H1 (cell line): ENCODE results near the gene RHEB. TPM values are rescaled to one million over a fixed set of nuclear protein-coding genes. Genes with fewer than 3 reads are reported as not detected.

Source experiments
- CTCF ChIA-PET: fragments of 300-600 bp; sonication (Branson Sonifier 250); formaldehyde crosslinking; loops from one replicate; lab custom pipeline; 2021; ENCODE audit not compliant: partially characterized antibody; lab: Charles Lee
- POLR2A ChIA-PET: fragments of 300-600 bp; sonication (Branson Sonifier 250); formaldehyde crosslinking; loops from one replicate; lab custom pipeline; 2021; ENCODE audit warnings: inconsistent platforms; ENCODE audit not compliant: partially characterized antibody; lab: Charles Lee
- DNase-seq, 2 experiments: peaks; one replicate each; pipeline versions ENCODE4 v3.0.0 to v3.0.0-alpha.2; 2010 to 2022; ENCODE audit warnings: low spot score in 2 of 2, low read depth in 1 of 2, mixed read lengths in 1 of 2
- FAIRE-seq: peaks from 2 replicates; lab custom pipeline; 2011; peaks lifted over from hg19 to GRCh38; lab: Jason Lieb, UNC
- H2AFZ ChIP-seq: 2 replicates; pipeline ENCODE4 v1.8.1; 2012; ENCODE audit warnings: low read length, inconsistent platforms
- H2AK5ac ChIP-seq: 2 replicates; pipeline ENCODE4 v1.6.1; 2013; ENCODE audit warnings: low read depth, low read length
- H2BK120ac ChIP-seq: replicated peaks from 2 replicates; pipeline ENCODE3; 2013; ENCODE audit warnings: low read depth, low read length, inconsistent platforms
- H2BK12ac ChIP-seq: 2 replicates; pipeline ENCODE4 v1.6.1; 2013; ENCODE audit warnings: low read depth, low read length
- H2BK15ac ChIP-seq: 2 replicates; pipeline ENCODE4 v1.6.1; 2013; ENCODE audit warnings: low read length
- H2BK20ac ChIP-seq: 2 replicates; pipeline ENCODE4 v1.6.1; 2013; ENCODE audit warnings: low read length
- H2BK5ac ChIP-seq: 2 replicates; pipeline ENCODE4 v1.6.1; 2013; ENCODE audit warnings: low read depth, low read length
- H3K14ac ChIP-seq: 2 replicates; pipeline ENCODE4 v1.6.1; 2013; ENCODE audit warnings: inconsistent platforms; ENCODE audit not compliant: insufficient read length
- H3K18ac ChIP-seq: 2 replicates; pipeline ENCODE4 v1.6.1; 2013; ENCODE audit warnings: low read length; ENCODE audit errors: extremely low read depth
- H3K23ac ChIP-seq: 2 replicates; pipeline ENCODE4 v1.6.1; 2013; ENCODE audit warnings: inconsistent platforms; ENCODE audit not compliant: insufficient read length
- H3K23me2 ChIP-seq: 2 replicates; pipeline ENCODE4 v1.6.1; 2013; ENCODE audit warnings: low read depth, low read length
- H3K27ac ChIP-seq: 2 replicates; pipeline ENCODE4 v1.6.1; 2011; ENCODE audit warnings: low read depth, low read length, inconsistent platforms
- H3K27me3 ChIP-seq, 4 experiments: replicated peaks in 1 of 4; 1 replicate in 1 of 4; 2 replicates in 3 of 4; pipeline versions ENCODE4 v1.6.1 to v1.8.1; 2011 to 2013; ENCODE audit warnings: low read length in 3 of 4, mild to moderate bottlenecking in 3 of 4, inconsistent platforms in 2 of 4, mixed read lengths in 2 of 4, moderate library complexity in 1 of 4; ENCODE audit not compliant: control insufficient read depth in 3 of 4, insufficient read depth in 3 of 4; ENCODE audit errors: extremely low read depth in 1 of 4
- H3K36me3 ChIP-seq, 4 experiments: 2 replicates each; pipeline versions ENCODE4 v1.6.1 to v1.8.1; 2011 to 2013; ENCODE audit warnings: mild to moderate bottlenecking in 4 of 4, low read length in 3 of 4, moderate library complexity in 2 of 4, control low read depth in 1 of 4, inconsistent platforms in 1 of 4; ENCODE audit not compliant: insufficient read depth in 4 of 4, control insufficient read depth in 2 of 4
- H3K4ac ChIP-seq: replicated peaks from 2 replicates; pipeline ENCODE3; 2013; ENCODE audit warnings: low read length, low read depth, mixed read lengths, inconsistent platforms; ENCODE audit not compliant: insufficient read length
- H3K4me1 ChIP-seq, 4 experiments: replicated peaks in 1 of 4; 1 replicate in 1 of 4; 2 replicates in 3 of 4; pipeline versions ENCODE4 v1.6.1 to v1.8.1; 2011 to 2013; ENCODE audit warnings: low read length in 3 of 4, inconsistent platforms in 2 of 4, mixed read lengths in 1 of 4; ENCODE audit not compliant: insufficient read depth in 4 of 4, control insufficient read depth in 3 of 4
- H3K4me2 ChIP-seq, 2 experiments: 2 replicates each; pipeline versions ENCODE4 v1.6.1 to v1.8.1; 2011 to 2013; ENCODE audit warnings: low read depth in 2 of 2, low read length in 2 of 2, control low read depth in 1 of 2, inconsistent platforms in 1 of 2, mild to moderate bottlenecking in 1 of 2; ENCODE audit not compliant: insufficient read depth in 1 of 2
- H3K4me3 ChIP-seq, 4 experiments: fragments of 200-600, 300-600 bp in 1 of 4; sonication (generic), shearing (Covaris generic), sonication (Bioruptor Twin) in 1 of 4; 2 replicates each; pipeline versions ENCODE4 v1.5.1 to v1.8.1; 2011 to 2016; ENCODE audit warnings: low read length in 4 of 4, low read depth in 3 of 4, control low read depth in 2 of 4, inconsistent platforms in 2 of 4, mild to moderate bottlenecking in 2 of 4, mixed read lengths in 1 of 4, moderate library complexity in 1 of 4; ENCODE audit not compliant: insufficient read depth in 2 of 4; ENCODE audit errors: extremely low read depth in 1 of 4
- H3K56ac ChIP-seq: replicated peaks from 2 replicates; pipeline ENCODE3; 2013; ENCODE audit warnings: low read depth, mild to moderate bottlenecking, mixed read lengths, low read length, inconsistent platforms; ENCODE audit not compliant: insufficient read length
- H3K79me1 ChIP-seq: 2 replicates; pipeline ENCODE4 v1.6.1; 2013; ENCODE audit warnings: low read depth, low read length, control low read depth
- H3K79me2 ChIP-seq, 2 experiments: 2 replicates each; pipeline versions ENCODE4 v1.6.1 to v1.8.1; 2012 to 2013; ENCODE audit warnings: low read length in 2 of 2, mild to moderate bottlenecking in 2 of 2, inconsistent platforms in 1 of 2; ENCODE audit not compliant: insufficient read depth in 2 of 2, control insufficient read depth in 1 of 2
- H3K9ac ChIP-seq, 4 experiments: replicated peaks in 1 of 4; 1 replicate in 1 of 4; 2 replicates in 3 of 4; pipeline versions ENCODE4 v1.6.1 to v1.8.1; 2011 to 2013; ENCODE audit warnings: low read depth in 3 of 4, low read length in 3 of 4, control low read depth in 2 of 4, mild to moderate bottlenecking in 2 of 4, moderate library complexity in 2 of 4, inconsistent platforms in 1 of 4; ENCODE audit errors: extremely low read depth in 1 of 4
- H3K9me3 ChIP-seq, 2 experiments: 2 replicates each; pipeline versions ENCODE4 v1.6.1 to v1.8.1; 2012 to 2013; ENCODE audit warnings: mild to moderate bottlenecking in 2 of 2, moderate library complexity in 2 of 2, control low read depth in 1 of 2, inconsistent platforms in 1 of 2, low read depth in 1 of 2, low read length in 1 of 2, mixed read lengths in 1 of 2; ENCODE audit not compliant: insufficient read depth in 2 of 2
- H4K20me1 ChIP-seq, 2 experiments: replicated peaks in 1 of 2; 2 replicates each; pipeline versions ENCODE3 to v1.8.1; 2011 to 2013; ENCODE audit warnings: inconsistent platforms in 2 of 2, low read length in 2 of 2, mild to moderate bottlenecking in 1 of 2; ENCODE audit not compliant: insufficient read depth in 2 of 2, control insufficient read depth in 1 of 2
- H4K5ac ChIP-seq: 2 replicates; pipeline ENCODE4 v1.6.1; 2013; ENCODE audit warnings: low read length, low read depth, mixed read lengths, inconsistent platforms; ENCODE audit not compliant: insufficient read length
- H4K8ac ChIP-seq: 2 replicates; pipeline ENCODE4 v1.8.0; 2013; ENCODE audit warnings: mild to moderate bottlenecking, moderate library complexity, low read length, inconsistent platforms; ENCODE audit not compliant: insufficient read depth; ENCODE audit errors: extremely low read depth
- H4K91ac ChIP-seq: replicated peaks from 2 replicates; pipeline ENCODE3; 2013; ENCODE audit warnings: low read length, mixed read lengths, inconsistent platforms; ENCODE audit not compliant: insufficient read length
- ASH2L ChIP-seq: fragments of 200-600, 300-600 bp; sonication (generic); IDR thresholded peaks from one replicate; pipeline ENCODE4 v1.7.1; 2017; ENCODE audit warnings: low read length
- ATF3 ChIP-seq: IDR thresholded peaks from 2 replicates; pipeline ENCODE4 v1.6.1; 2011; ENCODE audit warnings: low read depth, mild to moderate bottlenecking, low read length; ENCODE audit not compliant: insufficient read depth
- CBX8 ChIP-seq: fragments of 300-800, 300-1000 bp; sonication (generic); IDR thresholded peaks from 2 replicates; pipeline ENCODE4 v1.7.1; 2016; ENCODE audit warnings: low read depth, low read length, borderline replicate concordance
- CHD1 ChIP-seq: IDR thresholded peaks from 2 replicates; pipeline ENCODE4 v1.6.1; 2012; ENCODE audit warnings: low read depth, low read length, improper control_type of control experiment
- HDAC2 ChIP-seq, 2 experiments: fragments of 300-600 bp in 1 of 2; sonication (generic) in 1 of 2; IDR thresholded peaks; 2 replicates each; pipeline ENCODE4 v1.6.1; 2011 to 2012; ENCODE audit warnings: low read depth in 2 of 2, low read length in 2 of 2, mild to moderate bottlenecking in 2 of 2, moderate library complexity in 2 of 2, borderline replicate concordance in 1 of 2, inconsistent platforms in 1 of 2
- POU5F1 ChIP-seq: IDR thresholded peaks from 2 replicates; pipeline ENCODE4 v1.6.1; 2011; ENCODE audit warnings: low read depth, mild to moderate bottlenecking, low read length, moderate library complexity
- SRF ChIP-seq: IDR thresholded peaks from 2 replicates; pipeline ENCODE4 v1.6.1; 2011; ENCODE audit warnings: mild to moderate bottlenecking, low read depth, low read length, moderate library complexity
- SUZ12 ChIP-seq: fragments of 200-600 bp; sonication (generic); IDR thresholded peaks from 2 replicates; pipeline ENCODE4 v1.6.1; 2012; ENCODE audit warnings: mild to moderate bottlenecking, inconsistent platforms, low read length, moderate library complexity, mixed read lengths
- TCF12 ChIP-seq: IDR thresholded peaks from 2 replicates; pipeline ENCODE4 v1.6.1; 2011; ENCODE audit warnings: low read depth, mild to moderate bottlenecking, low read length
- ZNF274 ChIP-seq: IDR thresholded peaks from 2 replicates; pipeline ENCODE4 v1.7.0; 2012; ENCODE audit warnings: low read length, borderline replicate concordance; ENCODE audit errors: extremely low read depth
- WGBS, 2 experiments: shearing (Covaris generic) in 1 of 2; methylation state at CpG; one replicate each; pipeline versions ENCODE4 v1.1.6 to v1.1.7; 2013 to 2015; ENCODE audit warnings: low lambda C conversion rate in 2 of 2, mixed read lengths in 2 of 2, inconsistent platforms in 1 of 2, low coverage in 1 of 2, missing lambda C conversion rate in 1 of 2; ENCODE audit not compliant: insufficient replicate concordance in 2 of 2, insufficient coverage in 1 of 2, insufficient read length in 1 of 2; ENCODE audit errors: extremely low coverage in 1 of 2, missing lambda C conversion rate in 1 of 2; 5-methylcytosine and 5-hydroxymethylcytosine counted together
- polyA plus RNA-seq, 7 experiments: library from polyadenylated mRNA; depleted of rRNA in 3 of 7; stranded (reverse) in 5 of 7; unstranded in 2 of 7; fragments of >200 nt in 5 of 7; fragments of 200-250 nt in 2 of 7; gene quantifications; 1 replicate in 5 of 7; 2 replicates in 1 of 7; 4 replicates in 1 of 7; pipeline versions ENCODE4 v1.2.1 to v1.2.3, GENCODE V29; 2011 to 2013; ENCODE audit warnings: missing spikeins in 2 of 7, mixed read lengths in 2 of 7
- total RNA-seq: library from RNA; stranded (reverse); fragmentation: NEBNext Ultra II Directional; extraction: Animal tissue kit (Norgen Biotek cat#: 25700); gene quantifications from 2 replicates; pipeline ENCODE4 v1.2.1, GENCODE V29; 2021
- TF ChIP-seq, protein P1 (sequence below): IDR thresholded peaks from 2 replicates; pipeline ENCODE4 v1.6.1; 2011; ENCODE audit warnings: low read length, improper control_type of control experiment

RHEB gene
- total and polyA plus RNA-seq, 2 of the 8 experiments (the other 6 are each of a cell fraction or from before 2014, with no cell fraction given) = 60.8 to 132 TPM

GRCh38 chr7:151524845-151525244 lies 5.2 kb upstream of the RHEB start:
- POLR2A ChIA-PET = interaction anchor here (0.6 kb wide), 2 partner anchors 9 to 115 kb away, joined by 3 to 4 read pairs; partner anchors contain the start of gene WDR86

More at GRCh38 chr7:151524845-151525244, 5.2 kb upstream of the RHEB start:
- no peak overlapping the region for H4K91ac ChIP-seq
- no peak overlapping the region for H3K56ac ChIP-seq
- no peak overlapping the region for H3K18ac ChIP-seq
- peaks cover 0 to 2% of the 10 kb centered on the region in 2 experiments; a peak in 2 of 4 replicates for H3K9me3 ChIP-seq
- WGBS, 2 experiments = 63% methylated on average over 2 of the region's 2 CpGs; no CpG with 5 or more reads in 1 of the 2 experiments
- no peak overlapping the region for H3K4me2 ChIP-seq
- H3K4me3 ChIP-seq = no peak overlapping the region
- H3K4me1 ChIP-seq = peaks cover 0 to 6% (median 4%) of the 10 kb centered on the region in 4 experiments; a peak in 2 of 7 replicates
- H2BK20ac ChIP-seq = no peak overlapping the region
- H2BK5ac ChIP-seq = no peak overlapping the region
- no peaks in the 10 kb centered on the region for H3K79me2 ChIP-seq
- FAIRE-seq = no peak
- no peak overlapping the region for H2AK5ac ChIP-seq
- peaks cover 0 to 5% (median 4%) of the 10 kb centered on the region in 4 experiments; a peak in 2 of 7 replicates for H3K27me3 ChIP-seq
- no peak overlapping the region for H3K14ac ChIP-seq
- H2BK120ac ChIP-seq = no peak overlapping the region
- H3K23me2 ChIP-seq = no peaks in the 10 kb centered on the region
- H2BK12ac ChIP-seq = no peak overlapping the region
- H3K23ac ChIP-seq = no peak overlapping the region
- H4K5ac ChIP-seq = no peak overlapping the region
- DNase-seq = no peak
- peak overlapping the region in 1 of 4 experiments; percentile 39; a peak in 1 of 7 replicates for H3K9ac ChIP-seq
- no peak overlapping the region for H4K8ac ChIP-seq
- no peaks in the 10 kb centered on the region for H3K36me3 ChIP-seq
- H4K20me1 ChIP-seq = no peaks in the 10 kb centered on the region
- no peak overlapping the region for H3K27ac ChIP-seq
- H2AFZ ChIP-seq = no peak overlapping the region
- TF ChIP-seq CHD1 (no peak), TCF12 (no peak), ZNF274 (no peak), ATF3 (no peak), SUZ12 (no peak), SRF (no peak), CBX8 (no peak), POU5F1 (no peak), ASH2L (no peak), HDAC2 (IDR thresholded peaks at IDR 0.05; ENCODE audit: borderline replicate concordance in 1 of 2, low read depth in 2 of 2, low read length in 2 of 2) (no peak)
- TF ChIP-seq, protein P1, sequence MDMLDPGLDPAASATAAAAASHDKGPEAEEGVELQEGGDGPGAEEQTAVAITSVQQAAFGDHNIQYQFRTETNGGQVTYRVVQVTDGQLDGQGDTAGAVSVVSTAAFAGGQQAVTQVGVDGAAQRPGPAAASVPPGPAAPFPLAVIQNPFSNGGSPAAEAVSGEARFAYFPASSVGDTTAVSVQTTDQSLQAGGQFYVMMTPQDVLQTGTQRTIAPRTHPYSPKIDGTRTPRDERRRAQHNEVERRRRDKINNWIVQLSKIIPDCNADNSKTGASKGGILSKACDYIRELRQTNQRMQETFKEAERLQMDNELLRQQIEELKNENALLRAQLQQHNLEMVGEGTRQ = no peak
- H2BK15ac ChIP-seq = no peak overlapping the region
- H3K4ac ChIP-seq = no peak overlapping the region
- CTCF ChIA-PET = interaction anchor here (0.6 to 1.4 kb wide), 4 partner anchors 14 to 181 kb away, joined by 3 to 6 read pairs (median 4); no protein-coding TSS in a partner anchor
- H3K79me1 ChIP-seq = no peaks in the 10 kb centered on the region
